ENCODE results near the gene FAM228A. TPM values are rescaled to one million over a fixed set of nuclear protein-coding genes. Genes with fewer than 3 reads are reported as not detected.

Gene FAM228A
- total and polyA plus RNA-seq, 2 of the 4 experiments (the other 2 are of a cell fraction), result not detected

DNA sequence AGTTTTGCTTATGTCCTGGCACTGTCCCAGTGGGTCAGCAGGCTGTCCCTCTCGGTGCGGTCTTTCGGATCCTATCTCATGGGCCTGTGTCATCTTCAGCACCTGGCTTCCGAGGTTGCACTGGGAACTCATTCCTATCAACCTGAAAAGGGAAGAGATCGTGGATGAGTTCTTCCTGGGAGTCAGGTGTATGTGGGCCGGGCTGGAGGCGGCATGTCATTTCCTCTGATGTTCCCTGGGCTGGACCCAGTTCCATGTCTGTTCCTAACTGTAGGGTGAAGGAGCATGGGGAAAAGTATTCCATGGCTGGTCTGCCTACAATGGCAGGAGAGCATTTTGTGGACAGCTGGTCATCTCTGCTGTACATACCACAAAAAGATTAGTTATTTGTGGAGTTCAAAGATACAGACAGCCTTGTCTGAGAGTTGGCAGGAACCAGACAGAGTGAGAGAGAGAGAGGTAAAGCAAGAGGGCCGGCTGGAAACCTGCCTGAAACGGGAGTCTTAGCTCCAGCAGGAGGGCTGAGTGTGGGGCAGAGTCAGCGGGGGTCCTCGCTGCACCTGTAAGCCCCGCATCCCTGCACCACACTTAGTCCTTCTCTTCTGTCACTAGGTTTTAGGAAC is 25.2 kb downstream of the FAM228A start:
- H4K20me1 ChIP-seq (ENCODE audit: insufficient read depth, low read length), result no peaks in the 10 kb centered on the region
- H2AFZ ChIP-seq (replicated peaks; ENCODE audit: low read length, poor library complexity), result no peak overlapping the region
- H3K14ac ChIP-seq (replicated peaks; ENCODE audit: low read depth, low read length), result no peak overlapping the region
- ChIA-PET POLR2A (ENCODE audit: unreplicated experiment) (no interaction called here), CTCF (no interaction called here)
- H2AK9ac ChIP-seq (replicated peaks; ENCODE audit: low read depth, low read length, poor library complexity), result peak overlapping the region; percentile 23
- no peak overlapping the region for H3K4me3 ChIP-seq (ENCODE audit: insufficient read depth, low read depth, low read length)
- H4K91ac ChIP-seq (ENCODE audit: insufficient read depth, low read depth, low read length), result no peak overlapping the region
- H2BK15ac ChIP-seq (ENCODE audit: low read depth, low read length), result no peak overlapping the region
- BruUV-seq (replicated peaks), result no TSS peak
- H3K9ac ChIP-seq (ENCODE audit: low read depth, low read length), result no peak overlapping the region
- no peak overlapping the region for H3K56ac ChIP-seq (ENCODE audit: extremely low read depth, insufficient read depth, low read length)
- H2BK20ac ChIP-seq (ENCODE audit: low read depth, low read length), result no peak overlapping the region
- intact Hi-C loops (cut with micrococcal nuclease) (no loop called here), dilution Hi-C loops (cut with HindIII; ENCODE audit: low sequenced_read_pairs, unreplicated experiment) (no loop called here), in situ Hi-C loops (cut with MboI; ENCODE audit: low sequenced_read_pairs) (no loop called here)
- no peaks in the 10 kb centered on the region for H3K4me1 ChIP-seq (ENCODE audit: control insufficient read depth, insufficient read depth, low read length)
- no peak overlapping the region for H3K4ac ChIP-seq (ENCODE audit: low read depth, low read length)
- H2AK5ac ChIP-seq (ENCODE audit: low read depth, low read length), result no peak overlapping the region
- no peak for ATAC-seq (ENCODE audit: low read depth)
- no peak overlapping the region for H3K4me2 ChIP-seq (ENCODE audit: low read depth, low read length)
- H3K18ac ChIP-seq (ENCODE audit: low read depth, low read length), result no peak overlapping the region
- no peaks in the 10 kb centered on the region for H3K9me1 ChIP-seq (ENCODE audit: insufficient read depth, low read length)
- H3K27me3 ChIP-seq (ENCODE audit: control insufficient read depth, insufficient read depth, low read length), result no peaks in the 10 kb centered on the region
- DNase-seq, result no peak
- H3K27ac ChIP-seq (ENCODE audit: insufficient read depth, low read length), result no peak overlapping the region
- no peaks in the 10 kb centered on the region for H3K79me1 ChIP-seq (ENCODE audit: low read depth in 1 of 2, low read length in 2 of 2)
- H3K23ac ChIP-seq (ENCODE audit: low read depth, low read length), result no peak overlapping the region
- no CpG with 5 or more reads among the region's 12 CpGs for WGBS, 2 experiments (ENCODE audit: extremely low coverage in 2 of 2, insufficient read length in 1 of 2)
- no peak overlapping the region for H4K5ac ChIP-seq (ENCODE audit: low read depth, low read length)
- H2BK5ac ChIP-seq (ENCODE audit: low read depth, low read length, poor library complexity, severe bottlenecking), result no peak overlapping the region
- H3K9me3 ChIP-seq (ENCODE audit: control insufficient read depth, insufficient read depth, low read length), result no peaks in the 10 kb centered on the region
- no peak overlapping the region for H2BK120ac ChIP-seq (ENCODE audit: low read depth, low read length)
- no peak overlapping the region for H4K8ac ChIP-seq (ENCODE audit: low read depth in 2 of 2, low read length in 2 of 2)
- H3K36me3 ChIP-seq (ENCODE audit: control insufficient read depth, insufficient read depth, low read length), result peaks cover 10% of the 10 kb centered on the region
- TF ChIP-seq BHLHE40 (IDR thresholded peaks at IDR 0.05; ENCODE audit: low read depth, low read length) (no peak), POLR2A (IDR thresholded peaks at IDR 0.05; ENCODE audit: low read depth, low read length) (no peak), MAZ (IDR thresholded peaks at IDR 0.05; ENCODE audit: borderline replicate concordance, low read depth, low read length) (no peak), RFX5 (IDR thresholded peaks at IDR 0.05; ENCODE audit: low read depth, low read length) (no peak), MXI1 (IDR thresholded peaks at IDR 0.05; ENCODE audit: borderline replicate concordance, low read depth, low read length) (no peak), NFE2L2 (IDR thresholded peaks at IDR 0.05; ENCODE audit: low read depth, low read length) (no peak)
- TF ChIP-seq, protein P1, sequence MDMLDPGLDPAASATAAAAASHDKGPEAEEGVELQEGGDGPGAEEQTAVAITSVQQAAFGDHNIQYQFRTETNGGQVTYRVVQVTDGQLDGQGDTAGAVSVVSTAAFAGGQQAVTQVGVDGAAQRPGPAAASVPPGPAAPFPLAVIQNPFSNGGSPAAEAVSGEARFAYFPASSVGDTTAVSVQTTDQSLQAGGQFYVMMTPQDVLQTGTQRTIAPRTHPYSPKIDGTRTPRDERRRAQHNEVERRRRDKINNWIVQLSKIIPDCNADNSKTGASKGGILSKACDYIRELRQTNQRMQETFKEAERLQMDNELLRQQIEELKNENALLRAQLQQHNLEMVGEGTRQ (IDR thresholded peaks at IDR 0.05; ENCODE audit: low read depth, low read length), result no peak
- TF ChIP-seq, protein P2, sequence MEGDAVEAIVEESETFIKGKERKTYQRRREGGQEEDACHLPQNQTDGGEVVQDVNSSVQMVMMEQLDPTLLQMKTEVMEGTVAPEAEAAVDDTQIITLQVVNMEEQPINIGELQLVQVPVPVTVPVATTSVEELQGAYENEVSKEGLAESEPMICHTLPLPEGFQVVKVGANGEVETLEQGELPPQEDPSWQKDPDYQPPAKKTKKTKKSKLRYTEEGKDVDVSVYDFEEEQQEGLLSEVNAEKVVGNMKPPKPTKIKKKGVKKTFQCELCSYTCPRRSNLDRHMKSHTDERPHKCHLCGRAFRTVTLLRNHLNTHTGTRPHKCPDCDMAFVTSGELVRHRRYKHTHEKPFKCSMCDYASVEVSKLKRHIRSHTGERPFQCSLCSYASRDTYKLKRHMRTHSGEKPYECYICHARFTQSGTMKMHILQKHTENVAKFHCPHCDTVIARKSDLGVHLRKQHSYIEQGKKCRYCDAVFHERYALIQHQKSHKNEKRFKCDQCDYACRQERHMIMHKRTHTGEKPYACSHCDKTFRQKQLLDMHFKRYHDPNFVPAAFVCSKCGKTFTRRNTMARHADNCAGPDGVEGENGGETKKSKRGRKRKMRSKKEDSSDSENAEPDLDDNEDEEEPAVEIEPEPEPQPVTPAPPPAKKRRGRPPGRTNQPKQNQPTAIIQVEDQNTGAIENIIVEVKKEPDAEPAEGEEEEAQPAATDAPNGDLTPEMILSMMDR (conservative IDR thresholded peaks at IDR 0.05; ENCODE audit: low read depth, low read length), result no peak
- TF ChIP-seq, protein P3, sequence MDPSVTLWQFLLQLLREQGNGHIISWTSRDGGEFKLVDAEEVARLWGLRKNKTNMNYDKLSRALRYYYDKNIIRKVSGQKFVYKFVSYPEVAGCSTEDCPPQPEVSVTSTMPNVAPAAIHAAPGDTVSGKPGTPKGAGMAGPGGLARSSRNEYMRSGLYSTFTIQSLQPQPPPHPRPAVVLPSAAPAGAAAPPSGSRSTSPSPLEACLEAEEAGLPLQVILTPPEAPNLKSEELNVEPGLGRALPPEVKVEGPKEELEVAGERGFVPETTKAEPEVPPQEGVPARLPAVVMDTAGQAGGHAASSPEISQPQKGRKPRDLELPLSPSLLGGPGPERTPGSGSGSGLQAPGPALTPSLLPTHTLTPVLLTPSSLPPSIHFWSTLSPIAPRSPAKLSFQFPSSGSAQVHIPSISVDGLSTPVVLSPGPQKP (IDR thresholded peaks at IDR 0.05; ENCODE audit: borderline replicate concordance, low read depth, low read length), result no peak
